Panc1 (cell line): ENCODE results near the gene PAPOLG. TPM values are rescaled to one million over a fixed set of nuclear protein-coding genes. Genes with fewer than 3 reads are reported as not detected.

Source experiments
- ATAC-seq: fragments of 200-7000 bp; cut with Tn5 transposase; 2 replicates; pipeline ENCODE4 v1.9.1; 2020; ENCODE audit warnings: mild to moderate bottlenecking, moderate library complexity
- BruUV-seq: library from RNA; stranded (reverse); fragments of 400-500 nt; replicated peaks from 2 replicates; lab custom pipeline; 2021; lab: Mats Ljungman, UMichigan
- CTCF ChIA-PET: fragments of 300-600 bp; sonication (Branson Sonifier 250); formaldehyde crosslinking; loops from one replicate; lab custom pipeline; 2022; ENCODE audit warnings: antibody characterized with exemption; lab: Charles Lee
- POLR2A ChIA-PET: fragments of 300-600 bp; sonication (Branson Sonifier 250); formaldehyde crosslinking; loops from one replicate; lab custom pipeline; 2022; ENCODE audit warnings: antibody characterized with exemption; lab: Charles Lee
- DNase-seq: peaks from one replicate; pipeline ENCODE4 v3.0.0-alpha.2; 2010; ENCODE audit warnings: low read depth, low spot score
- H3K27ac ChIP-seq: 2 replicates; pipeline ENCODE4 v1.5.1; 2011; ENCODE audit warnings: mild to moderate bottlenecking, low read length, inconsistent platforms
- H3K27me3 ChIP-seq: fragments of 200-500 bp; sonication (Bioruptor generic); 2 replicates; pipeline ENCODE4 v1.6.0; 2014; ENCODE audit warnings: low read length, inconsistent platforms; ENCODE audit not compliant: control insufficient read depth, insufficient read depth
- H3K36me3 ChIP-seq: fragments of 200-500 bp; sonication (Bioruptor generic); 2 replicates; pipeline ENCODE4 v1.5.1; 2014; ENCODE audit warnings: inconsistent platforms, mild to moderate bottlenecking, low read length, moderate library complexity; ENCODE audit not compliant: control insufficient read depth, insufficient read depth
- H3K4me1 ChIP-seq: 2 replicates; pipeline ENCODE4 v1.5.1; 2011; ENCODE audit warnings: inconsistent platforms, mild to moderate bottlenecking, low read length, moderate library complexity; ENCODE audit not compliant: control insufficient read depth, insufficient read depth
- H3K4me3 ChIP-seq, 2 experiments: 2 replicates each; pipeline ENCODE4 v1.5.1; 2011 to 2012; ENCODE audit warnings: low read depth in 2 of 2, low read length in 2 of 2, mild to moderate bottlenecking in 2 of 2, inconsistent platforms in 1 of 2, moderate library complexity in 1 of 2
- H3K9me3 ChIP-seq: fragments of 200-500 bp; sonication (Bioruptor generic); 2 replicates; pipeline ENCODE4 v1.5.1; 2014; ENCODE audit warnings: low read depth, mild to moderate bottlenecking, inconsistent platforms, low read length, moderate library complexity; ENCODE audit not compliant: control insufficient read depth, insufficient read depth
- CTCF ChIP-seq: fragments of 450-650 bp; IDR thresholded peaks from 2 replicates; pipeline ENCODE4 v1.5.1; 2017; ENCODE audit warnings: mild to moderate bottlenecking
- POLR2AphosphoS5 ChIP-seq: IDR thresholded peaks from 2 replicates; pipeline ENCODE4 v1.6.1; 2012; ENCODE audit warnings: mild to moderate bottlenecking, low read depth, low read length, moderate library complexity
- SIN3A ChIP-seq: IDR thresholded peaks from 2 replicates; pipeline ENCODE4 v1.6.1; 2012; ENCODE audit warnings: low read depth, mild to moderate bottlenecking, low read length, moderate library complexity, borderline replicate concordance; ENCODE audit not compliant: insufficient read depth
- TCF7L2 ChIP-seq: IDR thresholded peaks from 2 replicates; pipeline ENCODE4 v1.6.1; 2011; ENCODE audit warnings: mild to moderate bottlenecking, low read depth, low read length, inconsistent platforms
- in situ Hi-C: cut with HindIII; loops from 2 replicates; pipeline ENCODE4 v1.10.0; 2016; ENCODE audit warnings: low sequenced_read_pairs, low pct_unique_long_range_greater_than_20kb
- intact Hi-C: fragments of 100-400 bp; cut with micrococcal nuclease; formaldehyde crosslinking; loops from one replicate; pipeline ENCODE4 v1.10.0; 2022; ENCODE audit not compliant: unreplicated experiment
- total RNA-seq: library from RNA; stranded (reverse); gene quantifications from one replicate; pipeline ENCODE4 v1.2.1, GENCODE V29; 2021; ENCODE audit not compliant: unreplicated experiment
- TF ChIP-seq, protein P1 (sequence below), 2 experiments: IDR thresholded peaks; 2 replicates each; pipeline ENCODE4 v1.6.1; 2011 to 2012; ENCODE audit warnings: low read depth in 2 of 2, control low read depth in 1 of 2, low read length in 1 of 2, mild to moderate bottlenecking in 1 of 2, moderate library complexity in 1 of 2; ENCODE audit not compliant: insufficient read depth in 1 of 2

Gene PAPOLG
- total RNA-seq, 1 experiment from 2014 or later = 10.9 TPM

- H3K9me3 ChIP-seq = no peaks in the 10 kb centered on the region
- POLR2A ChIA-PET = interaction anchor here (0.7 kb wide), 1 partner anchor 87 kb away, joined by 3 read pairs; no protein-coding TSS in a partner anchor
- no peaks in the 10 kb centered on the region for H3K36me3 ChIP-seq
- ATAC-seq (no peak), DNase-seq (no peak)
- H3K27me3 ChIP-seq = no peaks in the 10 kb centered on the region; the same call in 1 of the 2 replicates
- H3K27ac ChIP-seq = no peak overlapping the region
- intact Hi-C loops = no loop called here
- no TSS peak for BruUV-seq
- CTCF ChIA-PET = no interaction called here
- H3K4me1 ChIP-seq = no peaks in the 10 kb centered on the region
- H3K4me3 ChIP-seq = no peak overlapping the region
- TF ChIP-seq TCF7L2 = no peak
- no peak for TF ChIP-seq POLR2AphosphoS5
- TF ChIP-seq SIN3A = no peak
- TF ChIP-seq, protein P1, sequence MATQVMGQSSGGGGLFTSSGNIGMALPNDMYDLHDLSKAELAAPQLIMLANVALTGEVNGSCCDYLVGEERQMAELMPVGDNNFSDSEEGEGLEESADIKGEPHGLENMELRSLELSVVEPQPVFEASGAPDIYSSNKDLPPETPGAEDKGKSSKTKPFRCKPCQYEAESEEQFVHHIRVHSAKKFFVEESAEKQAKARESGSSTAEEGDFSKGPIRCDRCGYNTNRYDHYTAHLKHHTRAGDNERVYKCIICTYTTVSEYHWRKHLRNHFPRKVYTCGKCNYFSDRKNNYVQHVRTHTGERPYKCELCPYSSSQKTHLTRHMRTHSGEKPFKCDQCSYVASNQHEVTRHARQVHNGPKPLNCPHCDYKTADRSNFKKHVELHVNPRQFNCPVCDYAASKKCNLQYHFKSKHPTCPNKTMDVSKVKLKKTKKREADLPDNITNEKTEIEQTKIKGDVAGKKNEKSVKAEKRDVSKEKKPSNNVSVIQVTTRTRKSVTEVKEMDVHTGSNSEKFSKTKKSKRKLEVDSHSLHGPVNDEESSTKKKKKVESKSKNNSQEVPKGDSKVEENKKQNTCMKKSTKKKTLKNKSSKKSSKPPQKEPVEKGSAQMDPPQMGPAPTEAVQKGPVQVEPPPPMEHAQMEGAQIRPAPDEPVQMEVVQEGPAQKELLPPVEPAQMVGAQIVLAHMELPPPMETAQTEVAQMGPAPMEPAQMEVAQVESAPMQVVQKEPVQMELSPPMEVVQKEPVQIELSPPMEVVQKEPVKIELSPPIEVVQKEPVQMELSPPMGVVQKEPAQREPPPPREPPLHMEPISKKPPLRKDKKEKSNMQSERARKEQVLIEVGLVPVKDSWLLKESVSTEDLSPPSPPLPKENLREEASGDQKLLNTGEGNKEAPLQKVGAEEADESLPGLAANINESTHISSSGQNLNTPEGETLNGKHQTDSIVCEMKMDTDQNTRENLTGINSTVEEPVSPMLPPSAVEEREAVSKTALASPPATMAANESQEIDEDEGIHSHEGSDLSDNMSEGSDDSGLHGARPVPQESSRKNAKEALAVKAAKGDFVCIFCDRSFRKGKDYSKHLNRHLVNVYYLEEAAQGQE (IDR thresholded peaks at IDR 0.05; ENCODE audit: insufficient read depth in 1 of 2, low read depth in 2 of 2, low read length in 1 of 2) = no peak
- TF ChIP-seq CTCF = no peak
- in situ Hi-C loops = no loop called here
Measured at GRCh38 chr2:60819155-60819862, 63.2 kb downstream of the PAPOLG start.

DNA sequence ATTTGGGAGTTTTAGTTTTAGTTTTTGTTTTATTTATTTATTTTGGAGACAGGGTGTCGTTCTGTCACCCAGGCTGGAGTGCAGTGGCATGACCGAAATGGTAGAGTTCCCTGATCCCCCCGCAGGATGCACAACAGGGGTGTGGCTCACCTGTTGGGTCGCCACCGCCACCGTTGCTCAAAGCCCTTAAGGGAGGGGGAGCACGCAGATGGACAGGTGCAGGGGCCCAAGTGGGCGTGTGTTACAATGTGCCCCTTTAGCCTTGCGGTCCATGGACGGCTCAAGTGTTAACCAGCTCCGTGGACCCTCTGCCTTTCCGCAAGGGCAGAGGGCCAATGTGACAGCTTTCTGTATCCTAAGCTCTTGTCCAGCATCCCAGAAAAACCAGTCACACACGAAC, 63.9 kb downstream of the PAPOLG start:
- H3K27ac ChIP-seq = no peak overlapping the region
- H3K4me1 ChIP-seq = no peaks in the 10 kb centered on the region
- DNase-seq = no peak
- TF ChIP-seq CTCF = no peak
- TF ChIP-seq, protein P1 (IDR thresholded peaks at IDR 0.05; ENCODE audit: insufficient read depth in 1 of 2, low read depth in 2 of 2, low read length in 1 of 2) = no peak
- no peak for TF ChIP-seq SIN3A
- TF ChIP-seq POLR2AphosphoS5 = no peak
- TF ChIP-seq TCF7L2 = no peak
- POLR2A ChIA-PET = no interaction called here
- ATAC-seq = no peak
- no peaks in the 10 kb centered on the region for H3K9me3 ChIP-seq
- CTCF ChIA-PET = no interaction called here
- no peaks in the 10 kb centered on the region for H3K27me3 ChIP-seq
- BruUV-seq = no TSS peak
- in situ Hi-C loops (no loop called here), intact Hi-C loops (no loop called here)
- H3K36me3 ChIP-seq = no peaks in the 10 kb centered on the region
- no peak overlapping the region for H3K4me3 ChIP-seq
